ENCODE results near the gene KCNJ8. TPM values are rescaled to one million over a fixed set of nuclear protein-coding genes. Genes with fewer than 3 reads are reported as not detected.
"Not testable (repeated sequence)": the region's sequence is repeated elsewhere in the genome, so short reads cannot be mapped to it uniquely, and the experiment has no call there.

Gene KCNJ8
- total and polyA plus RNA-seq, 7 experiments from 2014 or later, result not detected

DNA sequence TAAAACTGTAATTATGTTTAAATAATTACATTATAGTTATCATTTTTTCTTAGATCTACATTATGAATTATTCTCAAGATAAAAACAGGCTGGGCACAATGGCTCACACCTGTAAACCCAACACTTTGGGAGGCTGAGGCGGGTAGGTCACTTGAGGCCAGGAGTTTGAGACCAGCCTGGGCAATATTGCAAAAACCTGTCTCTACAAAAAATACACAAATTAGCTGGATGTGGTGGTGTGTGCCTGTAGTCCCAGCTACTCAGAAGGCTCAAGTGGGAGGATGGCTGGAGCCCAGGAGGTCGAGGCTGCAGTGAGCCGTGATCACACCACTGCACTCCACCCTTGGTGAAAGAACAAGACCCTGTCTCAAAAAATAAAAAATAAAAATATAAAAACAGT, 40.3 kb upstream of the KCNJ8 start:
- ATAC-seq (no peak), DNase-seq (no peak)
- ChIA-PET POLR2A (no interaction called here), CTCF (no interaction called here)
- Histone ChIP-seq H3K4me3 (ENCODE audit: low read length) (no peak overlapping the region), H3K27ac (ENCODE audit: low read depth, low read length) (no peak overlapping the region), H3K27me3 (ENCODE audit: control insufficient read depth in 2 of 2, insufficient read depth in 2 of 2, low read length in 2 of 2) (no peaks in the 10 kb centered on the region), H3K9me3 (ENCODE audit: control insufficient read depth in 2 of 3, low read length in 3 of 3) (no peaks in the 10 kb centered on the region), H3K36me3 (ENCODE audit: control insufficient read depth in 2 of 3, insufficient read depth in 3 of 3, low read length in 3 of 3) (no peaks in the 10 kb centered on the region), H3K4me1 (ENCODE audit: control insufficient read depth in 2 of 2, insufficient read depth in 2 of 2, low read length in 2 of 2) (no peaks in the 10 kb centered on the region)
- no peak overlapping the region for H3K27ac Mint-ChIP-seq
- H3K9me3 Mint-ChIP-seq, result peaks cover 0 to 13% (median 3%) of the 10 kb centered on the region in 11 donors
- no peaks in the 10 kb centered on the region for H3K4me1 Mint-ChIP-seq
- intact Hi-C loops (cut with micrococcal nuclease), result no loop called here
- peaks cover 0 to 11% (median 5%) of the 10 kb centered on the region in 5 donors for H3K27me3 Mint-ChIP-seq
- no peaks in the 10 kb centered on the region for H3K36me3 Mint-ChIP-seq
- no peak overlapping the region for H3K4me3 Mint-ChIP-seq

DNA sequence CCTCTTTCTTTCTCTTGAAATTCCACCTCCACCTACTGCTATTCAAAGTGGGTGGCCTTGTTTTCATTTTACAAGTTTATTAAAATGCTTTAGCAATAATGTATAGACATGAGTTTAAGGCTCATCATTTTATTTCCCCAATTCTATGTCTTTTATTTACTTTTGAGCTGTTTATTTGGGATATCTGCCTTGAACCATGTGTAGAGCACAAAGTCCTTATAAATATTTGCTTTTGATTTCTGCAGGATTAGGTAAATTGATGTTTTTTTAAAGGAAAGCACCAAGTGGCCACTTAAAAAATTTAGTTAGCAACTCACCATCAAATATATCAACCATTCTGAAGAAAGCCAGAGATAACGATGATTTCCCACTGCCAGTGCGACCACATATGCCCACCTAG, 39.8 kb upstream of the KCNJ8 start:
- ChIA-PET POLR2A (no interaction called here), CTCF (no interaction called here)
- peak overlapping the region in 1 of 9 donors; percentile 7 for H3K27ac Mint-ChIP-seq
- H3K27me3 ChIP-seq (ENCODE audit: control insufficient read depth in 2 of 2, insufficient read depth in 2 of 2, low read length in 2 of 2), result no peaks in the 10 kb centered on the region
- no peaks in the 10 kb centered on the region for H3K4me1 ChIP-seq (ENCODE audit: control insufficient read depth in 2 of 2, insufficient read depth in 2 of 2, low read length in 2 of 2)
- H3K9me3 ChIP-seq (ENCODE audit: control insufficient read depth in 2 of 3, low read length in 3 of 3), result no peaks in the 10 kb centered on the region
- no peak overlapping the region for H3K4me3 Mint-ChIP-seq
- ATAC-seq (no peak), DNase-seq (no peak)
- no peak overlapping the region for H3K4me3 ChIP-seq (ENCODE audit: low read length)
- H3K36me3 Mint-ChIP-seq, result no peaks in the 10 kb centered on the region
- H3K27me3 Mint-ChIP-seq, result peaks cover 0 to 11% (median 5%) of the 10 kb centered on the region in 5 donors
- no peaks in the 10 kb centered on the region for H3K36me3 ChIP-seq (ENCODE audit: control insufficient read depth in 2 of 3, insufficient read depth in 3 of 3, low read length in 3 of 3)
- peaks cover 0 to 13% (median 3%) of the 10 kb centered on the region in 11 donors for H3K9me3 Mint-ChIP-seq
- intact Hi-C loops (cut with micrococcal nuclease), result no loop called here
- H3K27ac ChIP-seq (ENCODE audit: low read depth, low read length), result no peak overlapping the region
- H3K4me1 Mint-ChIP-seq, result no peaks in the 10 kb centered on the region

DNA sequence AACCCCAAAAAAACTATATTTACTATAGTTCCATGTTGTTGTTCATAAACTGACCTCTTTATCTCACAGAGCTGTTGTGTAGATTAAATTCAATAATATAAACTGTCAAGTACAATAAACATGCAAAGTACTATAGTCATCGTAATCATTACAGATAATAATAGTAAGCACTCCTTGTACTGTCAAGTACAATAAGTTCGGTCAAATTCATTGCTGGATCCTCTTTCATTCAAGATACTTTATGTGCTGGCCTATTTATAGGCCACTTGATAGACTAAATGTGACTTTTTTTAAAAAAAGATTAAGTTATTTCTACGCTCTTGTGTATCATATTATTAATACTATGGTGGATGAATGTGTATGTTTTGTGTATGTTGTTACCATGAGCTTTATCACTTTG, 39.2 kb upstream of the KCNJ8 start:
- H3K4me3 Mint-ChIP-seq, result no peak overlapping the region
- H3K36me3 Mint-ChIP-seq, result no peaks in the 10 kb centered on the region
- Histone ChIP-seq H3K36me3 (ENCODE audit: control insufficient read depth in 2 of 3, insufficient read depth in 3 of 3, low read length in 3 of 3) (no peaks in the 10 kb centered on the region), H3K27me3 (ENCODE audit: control insufficient read depth in 2 of 2, insufficient read depth in 2 of 2, low read length in 2 of 2) (no peaks in the 10 kb centered on the region), H3K4me1 (ENCODE audit: control insufficient read depth in 2 of 2, insufficient read depth in 2 of 2, low read length in 2 of 2) (no peaks in the 10 kb centered on the region), H3K27ac (ENCODE audit: low read depth, low read length) (no peak overlapping the region), H3K4me3 (ENCODE audit: low read length) (no peak overlapping the region), H3K9me3 (ENCODE audit: control insufficient read depth in 2 of 3, low read length in 3 of 3) (no peaks in the 10 kb centered on the region)
- CTCF ChIA-PET, result no interaction called here
- DNase-seq, result no peak
- no peak for ATAC-seq
- intact Hi-C loops (cut with micrococcal nuclease), result no loop called here
- no peaks in the 10 kb centered on the region for H3K4me1 Mint-ChIP-seq
- H3K9me3 Mint-ChIP-seq, result peaks cover 0 to 13% (median 3%) of the 10 kb centered on the region in 11 donors
- peak overlapping the region in 1 of 9 donors; percentile 7 for H3K27ac Mint-ChIP-seq
- H3K27me3 Mint-ChIP-seq, result peaks cover 0 to 11% (median 5%) of the 10 kb centered on the region in 5 donors
- POLR2A ChIA-PET, result no interaction called here

DNA sequence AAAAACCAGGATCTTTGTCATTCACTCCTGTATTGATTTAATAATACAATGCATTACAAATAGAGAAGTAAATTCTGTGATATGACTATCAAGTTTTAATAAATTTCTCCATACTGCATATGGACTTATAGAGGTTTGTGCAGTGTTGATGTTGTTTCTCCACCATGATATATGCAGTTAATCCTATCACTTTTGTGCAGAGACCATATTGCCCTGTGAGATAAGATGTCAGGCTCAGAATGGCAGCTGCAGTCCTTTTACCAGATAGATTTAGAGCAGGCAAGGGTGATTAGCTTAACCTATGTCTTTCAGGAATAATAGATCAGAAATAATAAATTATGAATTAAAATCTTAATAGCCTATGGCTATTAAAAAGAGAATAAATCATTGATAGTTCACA, 38.6 kb upstream of the KCNJ8 start:
- Histone ChIP-seq H3K9me3 (ENCODE audit: control insufficient read depth in 2 of 3, low read length in 3 of 3) (no peaks in the 10 kb centered on the region), H3K4me3 (ENCODE audit: low read length) (no peak overlapping the region), H3K4me1 (ENCODE audit: control insufficient read depth in 2 of 2, insufficient read depth in 2 of 2, low read length in 2 of 2) (no peaks in the 10 kb centered on the region), H3K36me3 (ENCODE audit: control insufficient read depth in 2 of 3, insufficient read depth in 3 of 3, low read length in 3 of 3) (no peaks in the 10 kb centered on the region), H3K27me3 (ENCODE audit: control insufficient read depth in 2 of 2, insufficient read depth in 2 of 2, low read length in 2 of 2) (no peaks in the 10 kb centered on the region), H3K27ac (ENCODE audit: low read depth, low read length) (no peak overlapping the region)
- no peak for ATAC-seq
- H3K9me3 Mint-ChIP-seq, result peaks cover 0 to 13% (median 3%) of the 10 kb centered on the region in 11 donors
- intact Hi-C loops (cut with micrococcal nuclease), result no loop called here
- no peak overlapping the region for H3K27ac Mint-ChIP-seq
- no peaks in the 10 kb centered on the region for H3K36me3 Mint-ChIP-seq
- H3K4me1 Mint-ChIP-seq, result no peaks in the 10 kb centered on the region
- ChIA-PET CTCF (no interaction called here), POLR2A (no interaction called here)
- no peak overlapping the region for H3K4me3 Mint-ChIP-seq
- no peak for DNase-seq
- H3K27me3 Mint-ChIP-seq, result peaks cover 0 to 11% (median 3%) of the 10 kb centered on the region in 5 donors

DNA sequence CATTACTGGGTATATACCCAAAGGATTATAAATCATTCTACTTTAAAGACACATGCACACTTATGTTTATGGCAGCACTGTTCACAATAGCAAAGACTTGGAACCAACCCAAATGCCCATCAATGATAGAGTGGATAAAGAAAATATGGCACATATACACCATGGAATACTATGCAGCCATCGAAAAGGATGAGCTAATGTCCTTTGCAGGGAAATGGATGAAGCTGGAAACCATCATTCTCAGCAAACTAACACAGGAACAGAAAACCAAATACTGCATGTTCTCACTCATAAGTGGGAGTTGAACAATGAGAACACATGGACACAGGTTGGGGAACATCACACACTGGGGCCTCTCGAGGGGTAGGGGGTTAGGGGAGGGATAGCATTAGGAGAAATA, 37.8 kb upstream of the KCNJ8 start:
- H3K27ac Mint-ChIP-seq; H3K9me3 ChIP-seq (ENCODE audit: control insufficient read depth in 2 of 3, low read length in 3 of 3); H3K27me3 ChIP-seq (ENCODE audit: control insufficient read depth in 2 of 2, insufficient read depth in 2 of 2, low read length in 2 of 2); POLR2A ChIA-PET; H3K36me3 Mint-ChIP-seq; H3K27ac ChIP-seq (ENCODE audit: low read depth, low read length); H3K4me1 Mint-ChIP-seq; CTCF ChIA-PET; H3K36me3 ChIP-seq (ENCODE audit: control insufficient read depth in 2 of 3, insufficient read depth in 3 of 3, low read length in 3 of 3); H3K4me3 ChIP-seq (ENCODE audit: low read length); H3K4me1 ChIP-seq (ENCODE audit: control insufficient read depth in 2 of 2, insufficient read depth in 2 of 2, low read length in 2 of 2); DNase-seq; ATAC-seq; intact Hi-C loops (cut with micrococcal nuclease); H3K4me3 Mint-ChIP-seq: not testable (repeated sequence)
- Mint-ChIP-seq H3K9me3 (peaks cover 0 to 13% (median 3%) of the 10 kb centered on the region in 11 donors), H3K27me3 (peaks cover 0 to 11% (median 1%) of the 10 kb centered on the region in 5 donors)

DNA sequence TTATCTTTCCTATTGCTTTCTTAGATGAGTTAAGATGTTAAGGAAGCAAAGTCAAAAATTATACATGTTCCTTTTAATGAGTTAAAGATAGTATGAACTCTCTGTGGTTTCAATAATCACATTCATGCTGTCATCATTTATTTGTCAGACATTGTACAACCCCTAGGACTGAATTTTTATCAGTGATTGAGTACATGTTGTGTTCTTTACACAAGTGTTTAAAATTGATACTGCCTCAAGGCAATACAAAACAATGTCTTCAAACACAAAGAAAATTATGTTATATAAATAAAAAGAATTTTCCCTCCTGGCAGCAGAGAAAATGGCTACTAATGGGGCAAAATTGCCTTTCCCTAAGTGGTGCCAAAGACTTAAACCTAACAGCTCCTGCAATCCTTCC, 34.6 kb upstream of the KCNJ8 start:
- no peak for ATAC-seq
- Mint-ChIP-seq H3K27ac (no peak overlapping the region), H3K9me3 (peaks cover 0 to 13% (median 3%) of the 10 kb centered on the region in 11 donors), H3K4me3 (no peak overlapping the region), H3K27me3 (peaks cover 0 to 4% (median 3%) of the 10 kb centered on the region in 5 donors), H3K36me3 (no peaks in the 10 kb centered on the region), H3K4me1 (no peaks in the 10 kb centered on the region)
- ChIA-PET POLR2A (no interaction called here), CTCF (no interaction called here)
- intact Hi-C loops (cut with micrococcal nuclease), result no loop called here
- no peak overlapping the region for H3K27ac ChIP-seq (ENCODE audit: low read depth, low read length)
- H3K27me3 ChIP-seq (ENCODE audit: control insufficient read depth in 2 of 2, insufficient read depth in 2 of 2, low read length in 2 of 2), result no peaks in the 10 kb centered on the region
- no peaks in the 10 kb centered on the region for H3K9me3 ChIP-seq (ENCODE audit: control insufficient read depth in 2 of 3, low read length in 3 of 3)
- DNase-seq, result no peak
- no peaks in the 10 kb centered on the region for H3K36me3 ChIP-seq (ENCODE audit: control insufficient read depth in 2 of 3, insufficient read depth in 3 of 3, low read length in 3 of 3)
- no peak overlapping the region for H3K4me3 ChIP-seq (ENCODE audit: low read length)
- no peaks in the 10 kb centered on the region for H3K4me1 ChIP-seq (ENCODE audit: control insufficient read depth in 2 of 2, insufficient read depth in 2 of 2, low read length in 2 of 2)

DNA sequence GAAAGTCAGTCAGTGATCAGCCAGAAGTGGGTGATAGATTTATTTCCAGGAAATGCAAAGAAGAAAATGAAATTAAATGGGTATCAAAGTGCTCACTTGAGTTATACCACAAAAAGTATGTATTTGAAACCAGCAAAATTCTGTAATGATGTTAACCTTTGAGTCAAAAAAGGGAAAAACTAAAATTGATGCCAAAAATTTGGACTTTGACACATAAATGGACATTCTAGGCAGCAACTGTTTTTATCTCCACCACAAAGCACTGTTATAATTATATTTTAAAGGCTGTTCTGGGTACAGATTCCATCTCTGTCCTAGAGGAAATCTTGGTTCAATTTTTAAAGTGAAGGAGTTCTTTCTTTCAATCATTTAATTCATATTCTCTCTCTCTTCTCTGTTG, 31.7 kb upstream of the KCNJ8 start:
- Histone ChIP-seq H3K9me3 (ENCODE audit: control insufficient read depth in 2 of 3, low read length in 3 of 3) (no peaks in the 10 kb centered on the region), H3K27me3 (ENCODE audit: control insufficient read depth in 2 of 2, insufficient read depth in 2 of 2, low read length in 2 of 2) (no peaks in the 10 kb centered on the region), H3K4me3 (ENCODE audit: low read length) (no peak overlapping the region), H3K4me1 (ENCODE audit: control insufficient read depth in 2 of 2, insufficient read depth in 2 of 2, low read length in 2 of 2) (no peaks in the 10 kb centered on the region), H3K27ac (ENCODE audit: low read depth, low read length) (no peak overlapping the region), H3K36me3 (ENCODE audit: control insufficient read depth in 2 of 3, insufficient read depth in 3 of 3, low read length in 3 of 3) (no peaks in the 10 kb centered on the region)
- H3K36me3 Mint-ChIP-seq, result no peaks in the 10 kb centered on the region
- H3K9me3 Mint-ChIP-seq, result peaks cover 0 to 12% (median 3%) of the 10 kb centered on the region in 11 donors
- ATAC-seq (no peak), DNase-seq (no peak)
- H3K27ac Mint-ChIP-seq, result no peak overlapping the region
- no peak overlapping the region for H3K4me3 Mint-ChIP-seq
- intact Hi-C loops (cut with micrococcal nuclease), result no loop called here
- ChIA-PET POLR2A (no interaction called here), CTCF (no interaction called here)
- H3K4me1 Mint-ChIP-seq, result no peaks in the 10 kb centered on the region
- H3K27me3 Mint-ChIP-seq, result peaks cover 0 to 4% (median 0%) of the 10 kb centered on the region in 5 donors

All from naive thymus-derived CD4-positive, alpha-beta T cell (primary cell).